Heart right ventricle (tissue), 16 donors: ENCODE data around the gene TFE3. TPM values are rescaled to one million over a fixed set of nuclear protein-coding genes. Genes with fewer than 3 reads are reported as not detected.
A peak's percentile ranks its signal among the peaks of the same experiment; 100 is the strongest.

Source experiments
- ATAC-seq, 8 donors: fragments of 200-7000 bp; cut with Tn5 transposase; one replicate each; pipeline ENCODE4 v1.9.1; 2020; ENCODE audit warnings: mild to moderate bottlenecking in 8 of 8, moderate library complexity in 8 of 8, moderate number of reproducible peaks in 1 of 8
- DNase-seq, 2 donors: peaks; one replicate each; pipeline ENCODE4 v3.0.0-alpha.2; 2020
- H3K27ac ChIP-seq, 10 donors: fragments of 200-600 bp; sonication (generic) in 2 of 10; one replicate each; pipeline versions ENCODE4 v1.5.0 to v1.8.0; 2020 to 2022; ENCODE audit warnings: mild to moderate bottlenecking in 3 of 10
- H3K27me3 ChIP-seq, 7 donors: fragments of 200-600 bp; one replicate each; pipeline ENCODE4 v1.8.0; 2021 to 2022; ENCODE audit warnings: mild to moderate bottlenecking in 2 of 7
- H3K36me3 ChIP-seq, 9 donors: fragments of 200-600 bp; sonication (generic) in 1 of 9; one replicate each; pipeline versions ENCODE4 v1.5.0 to v1.8.0; 2020 to 2022; ENCODE audit warnings: mild to moderate bottlenecking in 2 of 9
- H3K4me1 ChIP-seq, 9 donors: fragments of 200-600 bp; sonication (generic) in 1 of 9; one replicate each; pipeline versions ENCODE4 v1.5.0 to v1.8.0; 2020 to 2022; ENCODE audit warnings: mild to moderate bottlenecking in 4 of 9
- H3K4me3 ChIP-seq, 10 donors: fragments of 200-600 bp; sonication (generic) in 2 of 10; one replicate each; pipeline versions ENCODE4 v1.5.0 to v1.8.0; 2020 to 2022; ENCODE audit warnings: mild to moderate bottlenecking in 7 of 10, moderate library complexity in 2 of 10
- H3K9me3 ChIP-seq, 11 donors: fragments of 200-600 bp in 10 of 11; sonication (generic) in 2 of 11; one replicate each; pipeline versions ENCODE4 v1.5.0 to v1.8.0; 2013 to 2022; ENCODE audit warnings: mild to moderate bottlenecking in 2 of 11, control low read depth in 1 of 11, moderate library complexity in 1 of 11
- CTCF ChIP-seq, 9 donors: fragments of 200-600 bp; sonication (generic) in 2 of 9; IDR thresholded peaks; one replicate each; pipeline versions ENCODE4 v1.5.0 to v1.8.0; 2021 to 2022; ENCODE audit warnings: antibody characterized with exemption in 9 of 9, mild to moderate bottlenecking in 5 of 9, moderate library complexity in 1 of 9
- WGBS, 2 donors: extraction: QIAGEN DNeasy Blood & Tissue Kit; methylation state at CpG; one replicate each; pipeline ENCODE4 v1.1.7; 2013; ENCODE audit warnings: inconsistent platforms in 1 of 2; 5-methylcytosine and 5-hydroxymethylcytosine counted together
- intact Hi-C, 10 donors: fragments of 100-400 bp; cut with DNase I; formaldehyde crosslinking; loops; one replicate each; pipeline versions ENCODE4 v1.11.1 to v1.14.2; 2022
- long read RNA-seq, 3 donors: library from polyadenylated mRNA; unstranded; transcript quantifications; one replicate each; pipeline ENCODE4 v2.0.0, GENCODE V29; 2020 to 2021
- polyA plus RNA-seq, 2 donors: library from polyadenylated mRNA; stranded (reverse); fragments of 200-250 nt; gene quantifications; one replicate each; pipeline ENCODE4 v1.2.3, GENCODE V29; 2013
- total RNA-seq, 10 donors: library from RNA; stranded (reverse); fragmentation: NEBNext Ultra II Directional in 3 of 10; extraction: Animal tissue kit (Norgen Biotek cat#: 25700) in 3 of 10; gene quantifications; one replicate each; pipeline versions ENCODE4 v1.2.1 to v1.2.4, GENCODE V29; 2021 to 2023
- donor health status: Arrhythmogenic right ventricular cardiomyopathy.
- donor health status: ischemic (EF 13 %, LVEDD 7.1; RV severe dilation, severe dysfunction).
- donor health status: healthy with polysubstance abuse.
- donor health status: DM: no; HTN: yes; CAD: no.
- donor health status: DM: no; HTN: no; CAD: no.
- donor health status: ischemic (EF 25% LVEDD 6.9; RV normal size, moderate dysfunction).
- donor health status: ischemic (EF 25% LVEDD 5.7; RV mildly dilated, moderate dysfunction).
- donor health status: healthy.
- donor health status: DM: yes; HTN: yes; CAD: no.
- donor health status: Ischemic cardiomyopathy.
- donor health status: ischemic (EF 35%, LVEDD 5.7; RV mildly dilated, moderate dysfunction).
- donor health status: nonischemic (EF 11% LVEDD 7.7; RV severe dilation, severe dysfunction).
- donor health status: DM: yes; HTN: yes; CAD: no.
- donor health status: PGD.
- donor health status: ischemic (EF 29% LVEDD 5.4; RV normal size, mild dysfunction).
- donor health status: nonischemic (EF 23%, LVEDD 6.1; RV moderate dilation, normal function).

The TFE3 gene
- total RNA-seq (10 to 100 TPM; 13.8 to 29.1 (median 16.1) TPM), polyA plus RNA-seq (10 to 100 TPM; 17.6 to 34.8 TPM)
- long read RNA-seq, donor 1, transcript TFE3-204 (10 exons, 3,279 nt): minor isoform, 7 of 35 reads
- long read RNA-seq, donor 1, transcript TFE3-201 (10 exons, 3,415 nt): major isoform, 13 of 35 reads
- long read RNA-seq, donor 1, partial matches to known transcripts: 4 of 35 reads
- long read RNA-seq, donor 1, other reads (novel, unspliced or antisense): 11 of 35 reads
- long read RNA-seq, donor 2, transcript TFE3-201 (10 exons, 3,415 nt): major isoform, 9 of 38 reads
- long read RNA-seq, donor 2, transcript TFE3-204 (10 exons, 3,279 nt): major isoform, 9 of 38 reads
- long read RNA-seq, donor 2, partial matches to known transcripts: 10 of 38 reads
- long read RNA-seq, donor 2, other reads (novel, unspliced or antisense): 10 of 38 reads
- long read RNA-seq, donor 3, transcript TFE3-201 (10 exons, 3,415 nt): major isoform, 17 of 50 reads
- long read RNA-seq, donor 3, partial matches to known transcripts: 17 of 50 reads
- long read RNA-seq, donor 3, other reads (novel, unspliced or antisense): 10 of 50 reads

GRCh38 chrX:49043220-49043986, at the start of gene TFE3:
TFE3 (minus strand) TSS chrX:49043357; CDS start chrX:49043226, 131 bp downstream.
- peaks cover 0 to 12% (median 0%) of the 10 kb centered on the region in 9 donors for H3K36me3 ChIP-seq
- DNase-seq (peak; percentile 95 to 98), ATAC-seq (peak; percentile 91 to 96 (median 94))
- no peaks in the 10 kb centered on the region for H3K27me3 ChIP-seq
- peak within 1 kb of the TSS; percentile 64 to 92 (median 80) for H3K4me3 ChIP-seq
- peak; percentile 38 to 76 (median 64) for TF ChIP-seq CTCF (IDR thresholded peaks at IDR 0.05)
- peaks cover 0 to 35% (median 15%) of the 10 kb centered on the region in 9 donors for H3K4me1 ChIP-seq
- intact Hi-C loops: loop anchor here in 7 of 10 donors (1.0 to 10.0 kb wide), 8 partner anchors 34 to 243 kb away; partner anchors contain the start of genes GRIPAP1 (in 4 of the 7), KCND1 (in 2 of the 7), OTUD5 (in 1 of the 7) and WDR45 (in 1 of the 7)
- WGBS, 2 donors: 0% methylated on average over 39 to 63 of the region's 67 CpGs
- peaks cover 0 to 14% (median 0%) of the 10 kb centered on the region in 11 donors for H3K9me3 ChIP-seq
- peak within 1 kb of the TSS; percentile 91 to 99 (median 96) for H3K27ac ChIP-seq

- no peaks in the 10 kb centered on the region for H3K4me1 ChIP-seq
- 73 to 74% methylated on average over 4 of the region's 4 CpGs for WGBS, 2 donors
- DNase-seq (no peak), ATAC-seq (no peak)
- no peaks in the 10 kb centered on the region for H3K9me3 ChIP-seq
- H3K27ac ChIP-seq: no peak overlapping the region
- no peaks in the 10 kb centered on the region for H3K36me3 ChIP-seq
- no peaks in the 10 kb centered on the region for H3K27me3 ChIP-seq
- intact Hi-C loops: no loop called here
- no peak for TF ChIP-seq CTCF (IDR thresholded peaks at IDR 0.05)
- H3K4me3 ChIP-seq: no peak overlapping the region
Observed at GRCh38 chrX:49089553-49089952, 46.4 kb upstream of the TFE3 start.

GRCh38 chrX:49082271-49082871, 39.2 kb upstream of the TFE3 start:
- no peak overlapping the region for H3K27ac ChIP-seq

More at GRCh38 chrX:49082271-49082871, 39.2 kb upstream of the TFE3 start:
- peaks cover 0 to 12% (median 0%) of the 10 kb centered on the region in 9 donors for H3K4me1 ChIP-seq
- peaks cover 0 to 6% (median 0%) of the 10 kb centered on the region in 9 donors for H3K36me3 ChIP-seq
- no peak overlapping the region for H3K4me3 ChIP-seq
- intact Hi-C loops: no loop called here
- ATAC-seq: no peak
- no peak for DNase-seq
- H3K9me3 ChIP-seq: no peaks in the 10 kb centered on the region
- H3K27me3 ChIP-seq: no peaks in the 10 kb centered on the region
- TF ChIP-seq CTCF (IDR thresholded peaks at IDR 0.05): no peak
- WGBS, 2 donors: 67 to 78% methylated on average over 4 of the region's 4 CpGs
